IMR-90 (cell line): ENCODE data around the gene IFI30. TPM values are rescaled to one million over a fixed set of nuclear protein-coding genes. Genes with fewer than 3 reads are reported as not detected.

Source experiments
- ATAC-seq: fragments of 200-7000 bp; cut with Tn5 transposase; 2 replicates; pipeline ENCODE4 v1.9.1; 2020; ENCODE audit warnings: low read depth, mild to moderate bottlenecking, moderate library complexity
- BruUV-seq: library from RNA; stranded (reverse); fragments of 400-500 nt; replicated peaks from 2 replicates; lab custom pipeline; 2021; lab: Mats Ljungman, UMichigan
- CTCF ChIA-PET: fragments of 300-600 bp; formaldehyde crosslinking; extraction: SDS; loops from one replicate; lab custom pipeline; 2021; ENCODE audit warnings: antibody characterized with exemption; lab: Yijun Ruan, JAX
- POLR2A ChIA-PET: fragments of 300-600 bp; sonication (Branson Sonifier 250); formaldehyde crosslinking; loops from one replicate; lab custom pipeline; 2022; ENCODE audit warnings: antibody characterized with exemption; ENCODE audit not compliant: unreplicated experiment; lab: Charles Lee
- DNase-seq: peaks from one replicate; pipeline ENCODE4 v3.0.0; 2013
- H2AFZ ChIP-seq: replicated peaks from 2 replicates; pipeline ENCODE3; 2013; ENCODE audit warnings: low read length, mild to moderate bottlenecking; ENCODE audit not compliant: poor library complexity
- H2AK5ac ChIP-seq: 2 replicates; pipeline ENCODE4 v1.6.1; 2013; ENCODE audit warnings: low read depth, low read length, inconsistent platforms
- H2AK9ac ChIP-seq: replicated peaks from 2 replicates; pipeline ENCODE3; 2013; ENCODE audit warnings: mild to moderate bottlenecking, low read depth, low read length, moderate library complexity; ENCODE audit not compliant: poor library complexity
- H2BK120ac ChIP-seq: 2 replicates; pipeline ENCODE4 v1.6.1; 2013; ENCODE audit warnings: low read depth, low read length, inconsistent platforms
- H2BK15ac ChIP-seq: 3 replicates; pipeline ENCODE4 v1.6.1; 2013; ENCODE audit warnings: low read depth, low read length, inconsistent platforms
- H2BK20ac ChIP-seq: 2 replicates; pipeline ENCODE4 v1.6.1; 2013; ENCODE audit warnings: low read depth, mild to moderate bottlenecking, inconsistent platforms, low read length, moderate library complexity
- H2BK5ac ChIP-seq: 2 replicates; pipeline ENCODE4 v1.6.1; 2013; ENCODE audit warnings: mild to moderate bottlenecking, low read depth, low read length, inconsistent platforms; ENCODE audit not compliant: poor library complexity, severe bottlenecking
- H3K14ac ChIP-seq: replicated peaks from 2 replicates; pipeline ENCODE4 v1.6.1; 2013; ENCODE audit warnings: low read depth, low read length, inconsistent platforms
- H3K18ac ChIP-seq: 2 replicates; pipeline ENCODE4 v1.6.1; 2013; ENCODE audit warnings: low read depth, low read length, control low read depth
- H3K23ac ChIP-seq: 2 replicates; pipeline ENCODE4 v1.6.1; 2013; ENCODE audit warnings: low read depth, low read length, inconsistent platforms
- H3K27ac ChIP-seq: 2 replicates; pipeline ENCODE4 v1.5.1; 2013; ENCODE audit warnings: mild to moderate bottlenecking, control low read depth, low read length; ENCODE audit not compliant: insufficient read depth
- H3K27me3 ChIP-seq: 2 replicates; pipeline ENCODE4 v1.6.1; 2013; ENCODE audit warnings: low read length; ENCODE audit not compliant: control insufficient read depth, insufficient read depth
- H3K36me3 ChIP-seq: 2 replicates; pipeline ENCODE4 v1.6.1; 2013; ENCODE audit warnings: low read length, mixed read lengths; ENCODE audit not compliant: control insufficient read depth, insufficient read depth
- H3K4ac ChIP-seq: 2 replicates; pipeline ENCODE4 v1.6.1; 2013; ENCODE audit warnings: low read depth, low read length, inconsistent platforms
- H3K4me1 ChIP-seq: 2 replicates; pipeline ENCODE4 v1.6.1; 2013; ENCODE audit warnings: low read length, mixed read lengths; ENCODE audit not compliant: control insufficient read depth, insufficient read depth
- H3K4me2 ChIP-seq: 2 replicates; pipeline ENCODE4 v1.6.1; 2013; ENCODE audit warnings: low read depth, mild to moderate bottlenecking, control low read depth, low read length, moderate library complexity
- H3K4me3 ChIP-seq: 2 replicates; pipeline ENCODE4 v1.5.1; 2013; ENCODE audit warnings: low read depth, mild to moderate bottlenecking, control low read depth, low read length, moderate library complexity; ENCODE audit not compliant: insufficient read depth
- H3K56ac ChIP-seq: 2 replicates; pipeline ENCODE4 v1.6.1; 2013; ENCODE audit warnings: low read length, inconsistent platforms; ENCODE audit not compliant: insufficient read depth; ENCODE audit errors: extremely low read depth
- H3K79me1 ChIP-seq, 2 experiments: 2 replicates each; pipeline ENCODE4 v1.6.1; 2013; ENCODE audit warnings: low read length in 2 of 2, inconsistent platforms in 1 of 2, low read depth in 1 of 2
- H3K9ac ChIP-seq: 2 replicates; pipeline ENCODE4 v1.6.1; 2013; ENCODE audit warnings: low read depth, low read length, control low read depth
- H3K9me1 ChIP-seq: 2 replicates; pipeline ENCODE4 v1.6.1; 2013; ENCODE audit warnings: low read length, inconsistent platforms; ENCODE audit not compliant: insufficient read depth
- H3K9me3 ChIP-seq: 2 replicates; pipeline ENCODE4 v1.6.1; 2013; ENCODE audit warnings: low read length; ENCODE audit not compliant: control insufficient read depth, insufficient read depth
- H4K20me1 ChIP-seq: 2 replicates; pipeline ENCODE4 v1.6.1; 2013; ENCODE audit warnings: low read length, inconsistent platforms; ENCODE audit not compliant: insufficient read depth
- H4K5ac ChIP-seq: 2 replicates; pipeline ENCODE4 v1.6.1; 2013; ENCODE audit warnings: mild to moderate bottlenecking, low read depth, low read length, control low read depth
- H4K8ac ChIP-seq, 2 experiments: 2 replicates each; pipeline ENCODE4 v1.6.1; 2013; ENCODE audit warnings: low read depth in 2 of 2, low read length in 2 of 2, control low read depth in 1 of 2, inconsistent platforms in 1 of 2
- H4K91ac ChIP-seq: 2 replicates; pipeline ENCODE4 v1.6.1; 2013; ENCODE audit warnings: low read depth, low read length, inconsistent platforms; ENCODE audit not compliant: insufficient read depth
- BHLHE40 ChIP-seq: fragments of 150-350 bp; IDR thresholded peaks from 2 replicates; pipeline ENCODE4 v1.6.1; 2016; ENCODE audit warnings: mild to moderate bottlenecking, low read depth, low read length
- CEBPB ChIP-seq: IDR thresholded peaks from 2 replicates; pipeline ENCODE4 v1.6.1; 2012; ENCODE audit warnings: low read depth, low read length, improper control_type of control experiment
- CHD1 ChIP-seq: IDR thresholded peaks from 2 replicates; pipeline ENCODE4 v1.6.1; 2012; ENCODE audit warnings: low read depth, low read length, improper control_type of control experiment
- ELK1 ChIP-seq: fragments of 150-350 bp; IDR thresholded peaks from 2 replicates; pipeline ENCODE4 v1.6.1; 2016; ENCODE audit warnings: low read depth, mild to moderate bottlenecking, low read length, moderate library complexity, borderline replicate concordance
- FOS ChIP-seq: fragments of 150-350 bp; IDR thresholded peaks from 2 replicates; pipeline ENCODE4 v1.6.1; 2016; ENCODE audit warnings: low read depth, low read length
- MAFK ChIP-seq: IDR thresholded peaks from 2 replicates; pipeline ENCODE4 v1.6.1; 2012; ENCODE audit warnings: low read depth, low read length, improper control_type of control experiment
- MAZ ChIP-seq: IDR thresholded peaks from 2 replicates; pipeline ENCODE4 v1.6.1; 2012; ENCODE audit warnings: low read depth, mild to moderate bottlenecking, low read length, improper control_type of control experiment, moderate library complexity, borderline replicate concordance
- MXI1 ChIP-seq: IDR thresholded peaks from 2 replicates; pipeline ENCODE4 v1.6.1; 2012; ENCODE audit warnings: low read depth, mild to moderate bottlenecking, low read length, moderate library complexity, borderline replicate concordance
- NFE2L2 ChIP-seq: fragments of 150-350 bp; IDR thresholded peaks from 2 replicates; pipeline ENCODE4 v1.6.1; 2016; ENCODE audit warnings: low read depth, mild to moderate bottlenecking, low read length
- POLR2A ChIP-seq: IDR thresholded peaks from 2 replicates; pipeline ENCODE4 v1.6.1; 2012; ENCODE audit warnings: mild to moderate bottlenecking, low read depth, low read length
- RAD21 ChIP-seq: IDR thresholded peaks from 2 replicates; pipeline ENCODE4 v1.6.1; 2012; ENCODE audit warnings: low read length, improper control_type of control experiment
- RCOR1 ChIP-seq: IDR thresholded peaks from 2 replicates; pipeline ENCODE4 v1.6.1; 2012; ENCODE audit warnings: mild to moderate bottlenecking, low read length, improper control_type of control experiment; ENCODE audit not compliant: insufficient replicate concordance
- RFX5 ChIP-seq: IDR thresholded peaks from 2 replicates; pipeline ENCODE4 v1.8.0; 2012; ENCODE audit warnings: low read depth, mild to moderate bottlenecking, low read length, moderate library complexity
- SMC3 ChIP-seq: fragments of 150-350 bp; IDR thresholded peaks from 2 replicates; pipeline ENCODE4 v1.6.1; 2016; ENCODE audit warnings: low read depth, mild to moderate bottlenecking, antibody characterized with exemption, low read length, moderate library complexity
- USF2 ChIP-seq: fragments of 150-350 bp; IDR thresholded peaks from 2 replicates; pipeline ENCODE4 v1.6.1; 2017; ENCODE audit warnings: mild to moderate bottlenecking, antibody characterized with exemption, low read length, low read depth
- WGBS, 2 experiments: methylation state at CpG; one replicate each; pipeline versions ENCODE4 v1.1.5 to v1.1.7; 2013; ENCODE audit warnings: missing lambda C conversion rate in 2 of 2; ENCODE audit not compliant: insufficient read length in 1 of 2; ENCODE audit errors: extremely low coverage in 2 of 2; 5-methylcytosine and 5-hydroxymethylcytosine counted together
- dilution Hi-C: fragments of 300-500 bp; cut with HindIII; formaldehyde crosslinking; loops from one replicate; pipeline ENCODE4 v1.14.3; 2018; ENCODE audit warnings: low sequenced_read_pairs; ENCODE audit not compliant: unreplicated experiment
- in situ Hi-C: fragments of 300-500 bp; cut with MboI; formaldehyde crosslinking; loops from 3 replicates; pipeline ENCODE4 v1.14.3; 2019; ENCODE audit warnings: low sequenced_read_pairs, inconsistent platforms, mixed read lengths
- intact Hi-C: fragments of 100-400 bp; cut with micrococcal nuclease; formaldehyde crosslinking; loops from 2 replicates; pipeline ENCODE4 v1.10.0; 2022
- polyA plus RNA-seq, 3 experiments: library from polyadenylated mRNA; depleted of rRNA; stranded (reverse); fragments of >200 nt; gene quantifications; 2 replicates each; pipeline ENCODE4 v1.2.3, GENCODE V29; 2012; ENCODE audit warnings: low replicate concordance in 1 of 3
- total RNA-seq: library from RNA; depleted of rRNA; stranded (reverse); fragments of >200 nt; gene quantifications from 2 replicates; pipeline ENCODE4 v1.2.3, GENCODE V29; 2012
- TF ChIP-seq, protein P1 (sequence below): conservative IDR thresholded peaks from 2 replicates; pipeline ENCODE4 v1.5.1; 2012; ENCODE audit warnings: mild to moderate bottlenecking, low read depth, low read length, improper control_type of control experiment

IFI30 gene
- total and polyA plus RNA-seq, 2 of the 4 experiments (the other 2 are of a cell fraction): 2.3 TPM

DNA sequence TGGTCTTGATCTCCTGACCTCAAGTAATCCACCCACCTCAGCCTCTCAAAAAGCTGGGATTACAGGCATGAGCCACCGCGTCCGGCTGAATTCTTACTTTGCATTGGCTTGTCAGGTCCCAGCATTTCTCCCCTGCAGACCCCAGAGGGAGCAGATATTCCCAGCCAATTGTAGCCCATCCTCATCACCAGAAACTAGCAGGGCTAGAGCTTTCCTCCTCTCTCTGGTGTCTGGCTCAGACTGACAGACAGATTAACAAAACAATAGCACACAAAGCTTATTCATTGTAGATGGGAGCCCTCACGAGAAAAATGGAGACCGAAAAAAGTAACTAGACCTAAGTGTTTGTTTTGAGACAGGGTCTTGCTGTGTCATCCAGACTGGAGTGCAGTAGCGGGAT, 11.9 kb downstream of the IFI30 start:
- Histone ChIP-seq H3K27ac (no peak overlapping the region), H3K9me3 (no peaks in the 10 kb centered on the region), H2BK120ac (no peak overlapping the region), H2BK5ac (no peak overlapping the region), H3K36me3 (no peaks in the 10 kb centered on the region), H3K79me1 (no peaks in the 10 kb centered on the region), H4K91ac (no peak overlapping the region), H2AFZ (no peak overlapping the region), H4K20me1 (no peaks in the 10 kb centered on the region), H3K27me3 (peaks cover 9% of the 10 kb centered on the region), H3K9me1 (no peaks in the 10 kb centered on the region), H3K4me2 (no peak overlapping the region), H2AK9ac (no peak overlapping the region), H3K56ac (no peak overlapping the region), H3K14ac (no peak overlapping the region), H3K9ac (no peak overlapping the region), H4K5ac (no peak overlapping the region), H2BK20ac (no peak overlapping the region), H3K23ac (no peak overlapping the region), H4K8ac (no peak overlapping the region), H3K4me1 (no peaks in the 10 kb centered on the region), H2BK15ac (no peak overlapping the region), H2AK5ac (no peak overlapping the region), H3K4ac (no peak overlapping the region), H3K4me3 (no peak overlapping the region), H3K18ac (no peak overlapping the region)
- dilution Hi-C loops: no loop called here
- TF ChIP-seq BHLHE40 (no peak), NFE2L2 (no peak), RAD21 (no peak), CEBPB (no peak), POLR2A (no peak), USF2 (no peak), RFX5 (no peak), MAZ (no peak), FOS (no peak), SMC3 (no peak), MAFK (no peak), CHD1 (no peak), RCOR1 (no peak), ELK1 (no peak), MXI1 (no peak)
- TF ChIP-seq, protein P1, sequence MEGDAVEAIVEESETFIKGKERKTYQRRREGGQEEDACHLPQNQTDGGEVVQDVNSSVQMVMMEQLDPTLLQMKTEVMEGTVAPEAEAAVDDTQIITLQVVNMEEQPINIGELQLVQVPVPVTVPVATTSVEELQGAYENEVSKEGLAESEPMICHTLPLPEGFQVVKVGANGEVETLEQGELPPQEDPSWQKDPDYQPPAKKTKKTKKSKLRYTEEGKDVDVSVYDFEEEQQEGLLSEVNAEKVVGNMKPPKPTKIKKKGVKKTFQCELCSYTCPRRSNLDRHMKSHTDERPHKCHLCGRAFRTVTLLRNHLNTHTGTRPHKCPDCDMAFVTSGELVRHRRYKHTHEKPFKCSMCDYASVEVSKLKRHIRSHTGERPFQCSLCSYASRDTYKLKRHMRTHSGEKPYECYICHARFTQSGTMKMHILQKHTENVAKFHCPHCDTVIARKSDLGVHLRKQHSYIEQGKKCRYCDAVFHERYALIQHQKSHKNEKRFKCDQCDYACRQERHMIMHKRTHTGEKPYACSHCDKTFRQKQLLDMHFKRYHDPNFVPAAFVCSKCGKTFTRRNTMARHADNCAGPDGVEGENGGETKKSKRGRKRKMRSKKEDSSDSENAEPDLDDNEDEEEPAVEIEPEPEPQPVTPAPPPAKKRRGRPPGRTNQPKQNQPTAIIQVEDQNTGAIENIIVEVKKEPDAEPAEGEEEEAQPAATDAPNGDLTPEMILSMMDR: no peak
- no peak for ATAC-seq
- WGBS, 2 experiments: 80% methylated on average over 1 of the region's 6 CpGs; no CpG with 5 or more reads in 1 of the 2 experiments
- BruUV-seq: no TSS peak
- intact Hi-C loops: no loop called here
- in situ Hi-C loops: no loop called here
- ChIA-PET CTCF (no interaction called here), POLR2A (interaction anchor here (0.6 kb wide), 1 partner anchor 219 kb away, joined by 14 read pairs; no protein-coding TSS in a partner anchor)
- no peak for DNase-seq
